Activated naive CD8-positive, alpha-beta T cell (primary cell): ENCODE measurements around the gene SEC31A.

Experiments used
- H3K27ac Mint-ChIP-seq: one replicate; pipeline ENCODE4 v1.8.0; 2021; ENCODE audit warnings: mixed read lengths
- H3K27me3 Mint-ChIP-seq: one replicate; pipeline ENCODE4 v1.8.0; 2021; ENCODE audit warnings: mixed read lengths
- H3K36me3 Mint-ChIP-seq: one replicate; pipeline ENCODE4 v1.8.0; 2021; ENCODE audit warnings: mixed read lengths
- H3K4me1 Mint-ChIP-seq: one replicate; pipeline ENCODE4 v1.8.0; 2021; ENCODE audit warnings: low read depth, mixed read lengths
- H3K4me3 Mint-ChIP-seq: one replicate; pipeline ENCODE4 v1.8.0; 2021; ENCODE audit warnings: mild to moderate bottlenecking, mixed read lengths
- H3K9me3 Mint-ChIP-seq: one replicate; pipeline ENCODE4 v1.8.0; 2021; ENCODE audit warnings: low read depth, mixed read lengths

SEC31A gene

DNA sequence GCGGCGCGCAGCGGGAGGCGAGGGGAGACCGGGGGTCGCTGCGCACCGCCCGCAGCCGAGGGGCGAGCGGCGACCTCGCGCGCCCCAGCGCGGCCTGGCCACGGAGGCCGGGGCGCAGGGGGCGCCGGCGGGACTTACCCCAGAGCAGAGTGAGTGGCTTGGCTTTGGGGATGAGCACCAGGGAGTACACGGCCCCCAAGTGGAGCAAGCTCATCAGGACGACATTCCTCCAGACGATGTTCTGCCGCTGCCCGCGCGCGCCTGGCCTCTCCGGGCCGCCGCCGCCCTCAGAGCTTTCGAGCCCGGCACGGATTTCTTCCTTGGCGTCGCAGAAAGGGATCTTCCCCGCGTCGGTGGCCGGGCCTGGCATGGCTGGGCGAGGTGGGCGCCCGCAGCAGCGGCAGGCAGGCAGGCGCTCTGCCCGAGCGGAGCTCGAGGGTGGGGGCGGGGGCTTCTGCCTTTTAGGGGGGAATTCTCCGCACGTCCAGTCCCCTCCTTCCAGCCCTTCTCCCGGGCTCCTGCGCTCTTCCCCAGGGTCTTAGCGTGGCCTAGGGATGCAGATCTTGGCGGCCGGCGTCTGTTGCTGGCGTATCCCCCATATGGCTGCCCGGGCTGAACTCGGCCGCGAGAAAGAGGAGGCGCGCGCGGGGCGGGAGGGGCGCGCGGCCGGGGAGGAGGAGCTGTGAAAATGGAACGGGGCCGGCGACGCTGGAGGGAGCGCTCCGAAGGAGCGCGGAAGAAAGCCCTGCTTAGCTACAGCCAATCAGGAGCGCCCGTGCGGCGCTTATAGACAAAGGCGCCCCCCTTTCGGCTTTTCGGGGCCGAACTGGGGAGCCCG lies 92.6 kb downstream of the SEC31A start, which contains the start of gene SCD5:
Gene SCD5 (minus strand): TSS at position 629 of the 838 bp plus-strand sequence. CDS start 259 bp downstream, at position 370.
- H3K27me3 Mint-ChIP-seq = peaks cover 11% of the 10 kb centered on the region
- H3K4me1 Mint-ChIP-seq = peaks cover 19% of the 10 kb centered on the region
- no peaks in the 10 kb centered on the region for H3K36me3 Mint-ChIP-seq
- H3K27ac Mint-ChIP-seq = no peak within 1 kb of the TSS
- H3K9me3 Mint-ChIP-seq = no peaks in the 10 kb centered on the region
- peak within 1 kb of the TSS; percentile 85 for H3K4me3 Mint-ChIP-seq

DNA sequence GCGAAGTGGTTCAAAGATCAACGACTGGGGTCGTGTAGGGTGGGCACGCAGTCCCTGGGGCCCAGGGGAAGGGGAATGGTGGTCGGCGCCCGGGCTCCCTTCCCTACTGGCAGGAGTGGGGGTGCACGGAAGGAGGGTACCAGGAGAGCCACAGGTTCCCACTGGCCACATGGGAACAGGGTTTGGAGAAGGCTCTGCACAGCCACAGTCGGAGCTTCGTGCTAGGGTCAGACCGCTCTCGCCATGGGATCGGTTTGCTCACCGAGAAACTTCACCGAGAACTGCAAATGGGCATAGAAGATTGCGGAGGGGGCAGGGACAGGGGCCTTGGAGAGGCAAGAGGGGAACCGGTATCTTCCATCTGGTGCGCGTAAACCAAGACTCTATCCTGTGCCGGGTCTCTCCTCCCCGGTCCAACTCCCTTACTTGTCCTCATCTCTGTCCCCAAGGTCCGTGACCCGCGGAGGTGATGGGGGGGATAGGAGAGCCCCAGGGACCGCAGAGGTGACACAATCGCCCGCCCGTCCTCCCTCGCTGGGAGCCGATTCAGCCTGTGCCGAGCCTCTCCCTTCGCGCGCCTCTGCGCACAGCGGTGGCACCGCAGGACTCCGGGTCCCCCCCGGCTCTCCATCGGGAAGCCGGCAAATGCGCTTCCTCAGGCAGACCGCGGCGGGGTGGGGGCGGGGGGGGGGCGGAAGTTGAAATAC lies 93.4 kb downstream of the SEC31A start:
- Mint-ChIP-seq H3K27me3 (peaks cover 11% of the 10 kb centered on the region), H3K9me3 (no peaks in the 10 kb centered on the region), H3K27ac (no peak overlapping the region), H3K4me1 (peaks cover 19% of the 10 kb centered on the region), H3K4me3 (peak overlapping the region; percentile 85), H3K36me3 (no peaks in the 10 kb centered on the region)

DNA sequence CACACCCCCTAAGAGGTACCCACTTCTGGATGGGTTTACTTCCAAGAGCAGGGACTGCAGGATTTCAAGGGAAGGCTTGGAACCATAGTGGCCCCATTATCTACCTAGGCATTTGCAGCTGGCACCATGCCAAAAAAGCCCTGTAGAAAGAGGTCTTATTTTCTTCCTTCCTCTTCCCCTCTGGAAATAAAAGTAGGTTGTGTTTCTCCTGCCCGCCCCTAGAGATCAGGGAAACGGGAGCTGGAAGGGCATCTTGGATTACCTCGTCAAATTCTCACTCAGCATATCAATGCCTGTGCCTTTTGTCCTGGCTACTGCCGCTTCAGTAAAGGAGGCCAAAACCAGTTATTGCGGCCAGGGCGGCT lies 93.9 kb downstream of the SEC31A start:
- H3K9me3 Mint-ChIP-seq = no peaks in the 10 kb centered on the region
- H3K27me3 Mint-ChIP-seq = peaks cover 11% of the 10 kb centered on the region
- H3K4me1 Mint-ChIP-seq = peaks cover 19% of the 10 kb centered on the region
- peak overlapping the region; percentile 85 for H3K4me3 Mint-ChIP-seq
- H3K27ac Mint-ChIP-seq = no peak overlapping the region
- H3K36me3 Mint-ChIP-seq = no peaks in the 10 kb centered on the region

DNA sequence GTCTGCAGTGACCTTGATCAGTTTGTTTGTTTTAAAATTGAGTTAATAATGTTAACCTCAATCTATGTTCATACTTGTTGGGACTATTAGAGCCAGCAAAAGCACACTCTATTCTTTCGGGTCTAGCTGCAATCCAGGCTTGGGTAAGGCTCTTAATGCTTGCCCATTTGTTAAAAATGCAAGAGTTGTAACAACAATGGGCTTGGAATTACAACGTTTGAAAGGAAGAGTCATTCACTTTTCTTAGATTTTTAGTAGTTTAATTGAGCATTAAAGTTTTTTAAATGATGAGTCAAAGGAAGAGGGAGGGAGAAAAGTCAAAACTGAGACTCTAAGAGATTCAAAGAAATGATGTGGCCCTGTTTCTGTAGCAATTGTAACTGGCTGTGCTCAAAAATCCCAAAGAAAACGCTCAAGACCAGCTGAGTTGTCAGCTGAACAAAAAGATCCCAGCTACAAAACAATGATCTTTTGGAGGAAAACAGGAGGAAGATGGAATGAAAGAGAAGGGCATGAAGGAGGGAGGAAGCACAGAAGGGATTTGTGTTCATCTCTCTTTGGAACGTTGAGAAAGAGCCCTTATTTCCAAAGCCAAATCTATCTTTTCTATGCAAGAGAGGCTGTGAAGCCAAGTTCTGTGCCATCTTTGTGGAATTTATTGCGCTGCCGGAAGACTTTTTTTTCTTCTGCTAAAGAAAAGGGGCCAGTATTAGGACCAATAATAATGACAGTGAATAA lies 97.9 kb downstream of the SEC31A start:
- Mint-ChIP-seq H3K4me1 (peaks cover 8% of the 10 kb centered on the region), H3K4me3 (no peak overlapping the region), H3K27ac (no peak overlapping the region), H3K27me3 (peaks cover 4% of the 10 kb centered on the region), H3K36me3 (no peaks in the 10 kb centered on the region), H3K9me3 (no peaks in the 10 kb centered on the region)

DNA sequence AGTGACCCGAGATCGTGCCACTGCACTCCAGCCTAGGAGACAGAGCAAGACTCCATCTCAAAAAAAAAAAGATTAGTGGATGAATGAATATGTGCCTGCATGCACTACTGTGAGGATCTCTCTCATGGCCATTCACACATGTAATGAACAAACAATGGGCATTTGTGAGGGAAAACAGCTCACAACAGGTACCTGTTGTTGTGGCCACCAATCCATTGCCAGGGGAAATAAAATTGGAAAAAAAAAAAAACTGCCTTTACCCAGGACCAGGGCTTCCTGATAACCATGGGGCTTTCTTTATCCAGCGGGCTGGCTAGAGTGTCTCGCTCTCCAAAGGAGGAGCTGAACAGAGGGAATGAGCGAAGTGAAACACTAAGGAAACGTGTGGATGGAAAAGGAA lies 99.8 kb downstream of the SEC31A start:
- H3K4me3 Mint-ChIP-seq = no peak overlapping the region

DNA sequence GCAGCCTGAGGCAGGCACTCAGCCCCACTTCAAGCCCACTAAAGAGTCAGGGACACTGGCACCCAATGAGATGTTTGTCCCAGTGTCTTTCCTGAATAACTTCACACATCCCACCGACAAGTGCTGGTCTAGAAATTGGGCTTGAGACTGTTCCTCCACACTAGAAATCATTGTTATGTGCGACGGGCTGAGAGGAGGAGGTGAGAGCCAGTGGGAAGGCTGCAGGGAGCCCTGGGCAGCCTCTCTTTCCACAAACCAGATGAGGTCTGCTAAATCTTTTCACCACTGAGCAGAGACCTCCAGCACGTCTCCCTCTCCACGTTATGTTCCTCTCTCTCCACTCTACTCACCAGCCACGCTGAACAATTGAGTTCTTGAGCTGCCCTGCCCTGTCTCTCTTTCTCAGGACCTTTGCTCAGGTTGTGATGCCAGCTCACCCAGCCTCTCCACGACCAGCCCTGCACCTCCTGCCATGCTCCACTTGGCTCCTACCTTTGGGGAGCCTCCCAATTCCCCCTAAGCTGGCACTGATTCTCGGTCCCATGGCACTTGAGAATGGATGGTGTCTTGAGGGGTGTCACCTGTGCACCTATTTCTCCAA lies 100.8 kb downstream of the SEC31A start:
- H3K36me3 Mint-ChIP-seq = no peaks in the 10 kb centered on the region
- H3K27ac Mint-ChIP-seq = no peak overlapping the region
- peaks cover 2% of the 10 kb centered on the region for H3K27me3 Mint-ChIP-seq
- H3K4me3 Mint-ChIP-seq = no peak overlapping the region
- H3K9me3 Mint-ChIP-seq = no peaks in the 10 kb centered on the region
- no peaks in the 10 kb centered on the region for H3K4me1 Mint-ChIP-seq

More for the DNA sequence above, 99.8 kb downstream of the SEC31A start:
- Mint-ChIP-seq H3K36me3 (no peaks in the 10 kb centered on the region), H3K27ac (no peak overlapping the region), H3K27me3 (peaks cover 2% of the 10 kb centered on the region), H3K4me1 (no peaks in the 10 kb centered on the region), H3K9me3 (no peaks in the 10 kb centered on the region)

DNA sequence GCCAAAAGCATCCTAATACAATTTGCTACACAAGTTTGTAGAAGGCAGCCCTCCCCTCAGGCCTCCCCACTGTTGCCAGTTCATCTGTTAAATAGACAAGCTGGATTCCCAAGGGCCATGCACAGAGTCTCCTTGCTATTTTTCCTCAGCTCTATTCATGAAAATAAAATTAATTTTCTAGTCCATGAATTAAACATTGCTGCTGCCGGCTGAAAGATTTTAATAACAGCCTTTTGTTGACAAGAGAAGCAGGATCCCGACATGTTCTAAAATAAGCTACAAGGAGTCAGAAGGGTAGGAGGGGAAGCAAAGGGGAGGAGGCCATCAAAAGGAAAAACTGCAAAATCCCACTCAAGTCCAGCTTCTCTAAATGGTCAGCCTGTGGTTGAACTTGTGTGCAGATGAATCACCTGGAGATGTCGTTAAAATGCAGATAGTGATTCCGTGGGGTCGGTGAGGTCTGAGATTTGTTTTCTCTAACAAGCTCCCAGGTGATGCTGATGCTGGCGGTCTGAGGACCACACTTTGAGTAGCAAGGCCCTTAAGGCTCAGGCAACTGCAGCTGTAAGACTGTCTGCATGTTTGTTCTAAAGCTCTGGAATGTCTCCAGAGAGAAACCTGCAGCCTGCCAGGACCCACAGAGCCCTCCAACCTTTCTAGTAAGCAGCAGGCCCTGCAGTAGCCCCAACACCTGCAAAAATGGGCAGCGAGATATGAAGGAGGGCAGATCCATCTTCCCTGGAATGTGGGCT lies 101.8 kb downstream of the SEC31A start:
- Mint-ChIP-seq H3K4me3 (no peak overlapping the region), H3K27ac (no peak overlapping the region), H3K36me3 (no peaks in the 10 kb centered on the region), H3K4me1 (no peaks in the 10 kb centered on the region), H3K27me3 (no peaks in the 10 kb centered on the region), H3K9me3 (no peaks in the 10 kb centered on the region)

DNA sequence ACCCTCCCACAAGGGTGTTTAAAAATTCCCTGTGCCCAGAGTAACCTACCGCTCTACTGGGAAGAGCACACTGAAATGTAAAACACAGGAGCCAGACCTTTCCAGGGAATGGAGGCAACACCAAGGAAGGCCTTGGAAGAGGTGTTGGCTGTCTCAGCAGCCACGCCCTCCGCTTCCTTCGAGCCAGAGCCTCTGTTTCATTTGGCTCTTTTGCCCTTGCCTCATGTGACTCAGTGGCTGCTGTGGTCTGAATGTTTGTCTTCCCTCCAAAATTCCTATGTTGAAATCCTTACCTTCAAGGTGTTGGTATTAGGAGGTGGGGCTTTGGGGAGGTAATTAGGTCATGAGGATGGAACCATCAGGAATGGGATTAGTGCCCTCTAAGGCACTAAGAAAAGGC lies 103.6 kb downstream of the SEC31A start:
- Mint-ChIP-seq H3K4me3 (no peak overlapping the region), H3K4me1 (no peaks in the 10 kb centered on the region), H3K27me3 (no peaks in the 10 kb centered on the region), H3K36me3 (no peaks in the 10 kb centered on the region), H3K27ac (no peak overlapping the region), H3K9me3 (no peaks in the 10 kb centered on the region)

DNA sequence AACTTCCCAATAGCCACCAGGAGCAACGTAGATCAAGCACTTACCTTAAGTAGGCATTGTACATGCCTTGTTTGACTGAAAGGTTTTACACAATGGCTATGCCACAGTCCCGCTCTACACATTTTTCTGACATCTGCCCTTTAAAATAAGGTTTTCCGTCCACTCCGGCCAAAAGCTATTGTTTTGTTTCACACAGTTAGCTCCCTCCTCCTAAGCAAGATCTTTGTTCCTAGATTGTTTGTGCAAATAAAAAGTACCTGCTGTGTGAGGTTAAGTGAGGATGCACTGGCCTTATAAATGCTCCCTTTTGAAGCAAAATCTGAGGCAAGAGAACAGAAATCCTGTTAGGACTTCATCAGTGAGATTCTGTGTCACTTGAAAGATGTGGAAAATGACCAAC lies 104.1 kb downstream of the SEC31A start:
- H3K4me3 Mint-ChIP-seq = no peak overlapping the region
- H3K9me3 Mint-ChIP-seq = no peaks in the 10 kb centered on the region
- H3K4me1 Mint-ChIP-seq = no peaks in the 10 kb centered on the region
- no peaks in the 10 kb centered on the region for H3K36me3 Mint-ChIP-seq
- no peaks in the 10 kb centered on the region for H3K27me3 Mint-ChIP-seq
- H3K27ac Mint-ChIP-seq = no peak overlapping the region

DNA sequence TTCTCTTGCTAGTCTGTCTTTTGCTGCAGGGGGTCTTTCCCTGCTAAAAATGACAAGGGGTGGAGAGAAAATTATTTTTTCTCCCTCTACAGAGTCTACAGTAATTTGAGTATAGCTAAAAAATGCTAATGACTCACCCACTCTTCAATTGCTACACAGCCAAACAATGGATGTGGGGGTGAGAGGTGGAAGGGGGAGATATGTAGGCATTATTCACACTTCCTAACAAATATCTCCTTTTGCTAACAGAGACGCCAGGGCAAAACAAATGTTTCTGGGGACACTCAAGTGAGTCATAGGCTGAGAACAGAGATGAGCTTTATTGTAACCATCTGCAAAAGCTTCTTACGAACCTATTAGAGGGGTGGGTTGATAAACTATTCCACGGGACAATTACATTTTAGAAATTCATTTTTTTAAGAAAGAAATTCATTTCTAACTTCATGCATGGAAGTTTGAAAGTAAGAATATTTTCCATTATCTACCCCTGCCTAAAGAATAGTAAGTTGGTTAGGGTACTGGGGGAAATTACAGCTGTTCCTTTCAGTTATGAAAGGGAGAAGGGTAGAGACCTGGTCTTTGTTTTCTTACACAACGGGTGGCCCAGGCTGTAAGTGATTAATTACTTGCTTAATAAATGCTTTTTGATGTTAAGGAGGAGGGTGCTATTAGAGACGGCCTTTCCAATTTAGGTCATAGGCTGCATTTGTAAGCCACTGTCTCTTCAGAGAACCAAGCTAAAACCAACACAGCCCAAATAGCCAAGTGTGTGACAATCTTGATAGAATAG lies 105.1 kb downstream of the SEC31A start:
- H3K9me3 Mint-ChIP-seq = no peaks in the 10 kb centered on the region
- H3K36me3 Mint-ChIP-seq = no peaks in the 10 kb centered on the region
- no peak overlapping the region for H3K27ac Mint-ChIP-seq
- no peaks in the 10 kb centered on the region for H3K27me3 Mint-ChIP-seq
- H3K4me1 Mint-ChIP-seq = no peaks in the 10 kb centered on the region
- no peak overlapping the region for H3K4me3 Mint-ChIP-seq

DNA sequence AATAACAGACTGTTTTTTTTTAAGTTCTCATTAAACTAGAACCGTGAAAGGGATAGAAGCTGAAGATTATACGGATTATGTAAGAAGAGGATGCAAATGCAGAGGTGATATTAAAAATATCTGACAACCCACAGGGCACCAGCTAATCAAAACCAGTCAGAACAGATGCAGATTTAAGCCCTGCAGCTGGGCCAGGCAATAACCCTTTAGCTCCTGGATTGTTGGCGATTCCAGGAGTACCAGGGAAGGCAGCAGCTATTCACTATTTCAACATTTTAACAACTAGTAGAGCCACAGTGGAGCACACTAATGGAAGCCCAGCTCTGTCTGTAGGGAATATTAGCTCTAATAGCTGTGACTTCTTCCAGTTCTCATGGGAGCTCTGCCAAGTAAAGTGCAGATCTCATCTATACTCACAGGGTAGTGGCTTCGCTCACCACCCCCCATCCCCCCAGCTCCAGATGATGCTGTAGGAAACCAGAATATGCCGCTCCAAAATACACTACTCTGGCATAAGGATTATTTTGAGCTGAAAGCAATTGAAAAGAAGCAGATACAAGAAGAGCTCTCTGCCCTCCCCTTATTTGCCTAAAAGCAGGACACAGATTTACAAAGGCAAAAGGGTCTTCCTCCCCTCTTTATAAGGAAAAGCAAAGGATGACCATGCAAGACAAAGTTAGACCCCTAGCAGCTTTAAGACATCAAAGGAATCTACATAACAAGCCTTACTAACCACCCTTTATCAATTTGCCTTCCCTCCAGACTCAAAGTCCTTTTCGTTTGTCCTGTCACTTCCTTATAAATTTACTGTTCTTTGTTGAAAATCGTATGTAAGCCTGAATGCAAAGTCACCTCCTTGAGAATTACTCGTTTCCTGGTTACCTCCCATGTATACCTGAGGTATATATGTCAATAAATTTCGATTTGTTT lies 106.0 kb downstream of the SEC31A start:
- Mint-ChIP-seq H3K4me1 (no peaks in the 10 kb centered on the region), H3K36me3 (no peaks in the 10 kb centered on the region), H3K4me3 (no peak overlapping the region), H3K27me3 (no peaks in the 10 kb centered on the region), H3K27ac (no peak overlapping the region), H3K9me3 (no peaks in the 10 kb centered on the region)

DNA sequence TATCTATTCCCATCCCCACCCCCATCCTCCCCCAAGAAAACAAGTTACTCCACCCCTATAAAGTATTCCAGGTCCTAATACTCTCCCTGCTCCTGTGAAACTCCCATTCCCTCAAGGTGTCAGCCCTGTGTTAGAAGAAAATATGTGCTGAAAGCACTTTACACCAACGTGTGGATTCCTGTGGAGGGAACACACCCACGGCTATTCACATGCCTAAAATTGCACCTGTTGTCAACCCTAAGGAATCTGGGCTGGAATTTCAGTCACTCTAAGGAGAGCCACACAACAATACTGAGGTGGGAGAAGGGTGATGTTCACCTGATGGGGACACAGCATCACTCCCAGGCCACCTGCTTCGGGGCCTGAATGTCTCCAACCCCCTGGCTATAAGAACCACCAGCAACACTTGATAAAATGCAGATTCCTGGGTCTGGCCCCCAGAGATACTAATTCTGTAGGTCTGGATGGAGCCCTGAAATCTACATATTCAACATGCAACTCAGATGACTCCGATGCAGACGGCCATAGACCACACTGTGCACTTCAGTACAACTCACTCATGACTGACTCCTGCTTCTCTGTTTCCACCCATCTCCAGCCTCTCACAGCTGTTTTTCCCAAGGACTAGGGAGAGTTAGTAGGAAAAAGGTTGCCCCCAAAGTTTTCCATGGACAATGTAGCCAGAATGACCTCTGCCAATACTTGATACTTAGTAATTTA lies 108.2 kb downstream of the SEC31A start:
- Mint-ChIP-seq H3K4me1 (no peaks in the 10 kb centered on the region), H3K36me3 (no peaks in the 10 kb centered on the region), H3K27ac (no peak overlapping the region), H3K9me3 (no peaks in the 10 kb centered on the region), H3K27me3 (no peaks in the 10 kb centered on the region), H3K4me3 (no peak overlapping the region)
